Activated B cell treated with CpG ODN at 0.5 μM for 24 hours (primary cell): ENCODE data around the gene MDH1. TPM values are rescaled to one million over a fixed set of nuclear protein-coding genes. Genes with fewer than 3 reads are reported as not detected.

Experiments
- ATAC-seq: fragments of 200-7000 bp; cut with Tn5 transposase; one replicate; pipeline ENCODE4 v1.10.0; 2021; ENCODE audit warnings: low read depth, mild to moderate bottlenecking, moderate library complexity
- CTCF ChIA-PET: fragments of 350-600 bp; sonication (Branson Sonifier 250); formaldehyde crosslinking; loops from one replicate; lab custom pipeline; 2021; ENCODE audit warnings: antibody characterized with exemption; lab: Charles Lee
- POLR2A ChIA-PET: fragments of 350-600 bp; sonication (Branson Sonifier 250); formaldehyde crosslinking; loops from one replicate; lab custom pipeline; 2021; ENCODE audit warnings: antibody characterized with exemption; lab: Charles Lee
- DNase-seq: peaks from one replicate; pipeline ENCODE4 v3.0.0; 2022
- H3K27ac Mint-ChIP-seq: one replicate; pipeline ENCODE4 v1.8.0; 2020; ENCODE audit warnings: mixed read lengths
- H3K27me3 Mint-ChIP-seq: one replicate; pipeline ENCODE4 v1.8.0; 2021; ENCODE audit warnings: mixed read lengths
- H3K36me3 Mint-ChIP-seq: one replicate; pipeline ENCODE4 v1.8.0; 2021; ENCODE audit warnings: low read depth, mixed read lengths
- H3K4me1 Mint-ChIP-seq: one replicate; pipeline ENCODE4 v1.8.0; 2021; ENCODE audit warnings: mixed read lengths
- H3K4me3 Mint-ChIP-seq: one replicate; pipeline ENCODE4 v1.8.0; 2020; ENCODE audit warnings: mild to moderate bottlenecking, mixed read lengths
- H3K9me3 Mint-ChIP-seq: one replicate; pipeline ENCODE4 v1.8.0; 2020; ENCODE audit warnings: mixed read lengths
- CTCF ChIP-seq: fragments of 200-600 bp; IDR thresholded peaks from one replicate; pipeline ENCODE4 v1.8.0; 2022; ENCODE audit warnings: antibody characterized with exemption, mild to moderate bottlenecking
- intact Hi-C: fragments of 100-400 bp; cut with micrococcal nuclease; formaldehyde crosslinking; loops from one replicate; pipeline ENCODE4 v1.15.1; 2024
- total RNA-seq: library from RNA; stranded (reverse); gene quantifications from 2 replicates; pipeline ENCODE4 v1.2.3, GENCODE V29; 2022

The MDH1 gene
- total RNA-seq, 1 donor from 2014 or later, result 120 TPM

- H3K27me3 Mint-ChIP-seq, result peaks cover 4% of the 10 kb centered on the region
- peaks cover 25% of the 10 kb centered on the region for H3K36me3 Mint-ChIP-seq
- TF ChIP-seq CTCF, result no peak
- ChIA-PET POLR2A (no interaction called here), CTCF (no interaction called here)
- no peak overlapping the region for H3K27ac Mint-ChIP-seq
- intact Hi-C loops, result no loop called here
- DNase-seq (no peak), ATAC-seq (no peak)
- no peaks in the 10 kb centered on the region for H3K9me3 Mint-ChIP-seq
- no peak overlapping the region for H3K4me3 Mint-ChIP-seq
- H3K4me1 Mint-ChIP-seq, result no peaks in the 10 kb centered on the region
These were observed 21.8 kb downstream of the MDH1 start for GRCh38 chr2:63610525-63610924.

GRCh38 chr2:63613391-63613901 is 24.7 kb downstream of the MDH1 start:
- intact Hi-C loops, result no loop called here
- Mint-ChIP-seq H3K27ac (no peak overlapping the region), H3K4me1 (no peaks in the 10 kb centered on the region), H3K27me3 (peaks cover 9% of the 10 kb centered on the region), H3K9me3 (no peaks in the 10 kb centered on the region), H3K36me3 (peaks cover under 1% of the 10 kb centered on the region), H3K4me3 (no peak overlapping the region)
- DNase-seq (no peak), ATAC-seq (no peak)
- CTCF ChIA-PET, result no interaction called here
- POLR2A ChIA-PET, result no interaction called here
- no peak for TF ChIP-seq CTCF

GRCh38 chr2:63614448-63614968 is 25.7 kb downstream of the MDH1 start:
- H3K9me3 Mint-ChIP-seq, result no peaks in the 10 kb centered on the region
- H3K4me1 Mint-ChIP-seq, result no peaks in the 10 kb centered on the region
- TF ChIP-seq CTCF, result no peak
- H3K4me3 Mint-ChIP-seq, result no peak overlapping the region
- H3K27me3 Mint-ChIP-seq, result peaks cover 15% of the 10 kb centered on the region
- ChIA-PET CTCF (no interaction called here), POLR2A (no interaction called here)
- DNase-seq, result no peak
- intact Hi-C loops, result no loop called here
- no peak overlapping the region for H3K27ac Mint-ChIP-seq
- no peak for ATAC-seq
- H3K36me3 Mint-ChIP-seq, result no peaks in the 10 kb centered on the region

GRCh38 chr2:63614983-63615945 is 26.5 kb downstream of the MDH1 start:
- Mint-ChIP-seq H3K4me1 (no peaks in the 10 kb centered on the region), H3K27me3 (peaks cover 16% of the 10 kb centered on the region), H3K4me3 (no peak overlapping the region), H3K9me3 (no peaks in the 10 kb centered on the region), H3K27ac (no peak overlapping the region), H3K36me3 (no peaks in the 10 kb centered on the region)
- CTCF ChIA-PET, result no interaction called here
- intact Hi-C loops, result no loop called here
- POLR2A ChIA-PET, result no interaction called here
- TF ChIP-seq CTCF, result no peak
- no peak for DNase-seq
- no peak for ATAC-seq

- H3K9me3 Mint-ChIP-seq, result no peaks in the 10 kb centered on the region
- intact Hi-C loops, result no loop called here
- H3K36me3 Mint-ChIP-seq, result no peaks in the 10 kb centered on the region
- H3K4me1 Mint-ChIP-seq, result no peaks in the 10 kb centered on the region
- ATAC-seq, result no peak
- DNase-seq, result no peak
- peaks cover 19% of the 10 kb centered on the region for H3K27me3 Mint-ChIP-seq
- H3K27ac Mint-ChIP-seq, result no peak overlapping the region
- CTCF ChIA-PET, result no interaction called here
- no peak overlapping the region for H3K4me3 Mint-ChIP-seq
- POLR2A ChIA-PET, result no interaction called here
- no peak for TF ChIP-seq CTCF
These were observed 28.6 kb downstream of the MDH1 start for GRCh38 chr2:63617366-63617765.
